CD4-positive, alpha-beta T cell treated with Interleukin-6 at 100 ng/mL for 8 hours (primary cell): ENCODE data around the gene PLA2G4F.
"Not testable (repeated sequence)": the region's sequence is repeated elsewhere in the genome, so short reads cannot be mapped to it uniquely, and the experiment has no call there.

ENCODE experiments used
- DNase-seq: peaks from one replicate; pipeline ENCODE4 v3.0.0-alpha.2; 2020; ENCODE audit warnings: mixed read lengths, low spot score

The PLA2G4F gene

DNA sequence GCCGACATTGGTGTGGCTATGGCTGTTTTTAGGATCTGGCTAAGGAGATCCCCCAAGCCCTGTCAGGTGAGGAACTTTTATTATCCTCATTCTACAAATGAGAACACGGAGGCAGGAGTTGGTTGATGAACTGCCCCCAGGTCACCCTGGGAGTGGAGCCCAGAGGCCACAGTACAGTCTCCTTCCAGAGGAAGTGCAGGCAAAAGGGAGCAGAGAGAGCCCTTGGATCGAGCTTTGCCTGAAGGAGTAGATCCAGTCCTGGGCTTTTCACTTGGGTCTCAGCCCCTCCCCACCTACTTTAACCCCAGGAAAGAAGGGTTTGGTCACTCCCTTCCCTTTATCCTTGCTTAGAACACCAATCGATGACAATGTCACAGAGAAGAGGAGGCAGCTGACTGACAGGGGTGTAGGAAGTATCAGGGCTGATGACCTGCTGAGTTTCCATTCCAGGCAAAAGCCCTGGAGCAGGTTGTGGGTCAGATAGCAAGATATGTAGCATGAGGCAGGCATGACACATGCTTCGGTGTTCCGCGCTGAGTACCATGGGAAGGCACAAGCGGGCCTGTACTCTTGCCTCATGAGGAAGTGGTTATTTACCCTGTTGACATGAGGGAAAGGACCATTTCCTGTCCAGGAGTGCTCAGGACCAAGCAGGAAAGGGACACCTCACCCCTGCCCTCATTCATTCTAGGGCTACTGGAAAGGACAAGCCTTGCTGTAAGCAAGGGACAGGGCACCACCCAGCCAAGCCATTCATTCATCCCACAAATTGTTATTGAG, 56.2 kb downstream of the PLA2G4F start:
- no peak for DNase-seq

DNA sequence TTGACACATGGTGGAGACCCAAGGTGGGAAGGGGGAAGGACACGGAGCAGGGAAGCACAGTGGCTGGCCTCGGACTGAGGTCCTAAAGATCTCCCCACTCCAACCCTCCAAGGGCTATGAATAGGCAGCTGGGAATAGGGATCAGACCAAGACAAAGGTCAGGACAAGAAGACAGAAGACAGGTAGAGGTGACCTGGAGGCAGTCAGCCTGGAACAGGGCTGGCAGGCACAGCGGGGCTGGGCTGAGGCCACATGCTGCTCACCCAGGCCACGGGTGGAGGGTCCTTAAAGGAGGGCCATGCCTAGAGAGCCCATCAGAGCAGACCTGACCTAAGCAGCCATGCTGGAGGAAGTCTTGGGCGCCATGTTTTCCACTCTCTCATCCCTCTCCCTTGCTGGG, 59.4 kb downstream of the PLA2G4F start:
- DNase-seq, result no peak

DNA sequence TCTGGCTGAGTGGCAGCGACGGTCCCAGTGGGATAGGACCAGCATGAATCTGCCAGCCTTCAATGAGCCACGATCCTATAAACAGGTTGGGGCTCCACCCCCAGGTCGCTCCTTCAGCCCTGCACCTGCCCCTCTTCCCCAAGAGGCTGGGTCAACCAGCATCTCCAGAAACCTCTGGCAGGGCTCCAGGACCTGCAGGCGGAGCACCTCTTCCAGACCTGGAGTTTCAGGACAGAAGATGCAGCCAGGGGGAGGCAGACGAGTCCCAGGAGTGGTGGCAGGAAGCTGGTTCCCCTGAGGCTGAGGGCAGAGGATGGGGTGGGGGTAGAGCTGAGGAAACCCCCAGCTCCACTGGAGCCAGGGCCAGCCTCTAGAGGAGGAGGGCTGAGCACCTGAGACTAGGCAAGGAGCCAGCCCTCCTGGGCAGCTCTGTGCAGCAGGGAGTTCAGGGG, 61.9 kb downstream of the PLA2G4F start, which contains the start of gene PLA2G4D:
Gene PLA2G4D (minus strand): TSS at position 51 of the 452 bp plus-strand sequence. CDS start 103 bp downstream, outside the sequence.
- DNase-seq, result no peak

GRCh38 chr15:42093966-42094365, 62.5 kb downstream of the PLA2G4F start:
- no peak for DNase-seq

DNA sequence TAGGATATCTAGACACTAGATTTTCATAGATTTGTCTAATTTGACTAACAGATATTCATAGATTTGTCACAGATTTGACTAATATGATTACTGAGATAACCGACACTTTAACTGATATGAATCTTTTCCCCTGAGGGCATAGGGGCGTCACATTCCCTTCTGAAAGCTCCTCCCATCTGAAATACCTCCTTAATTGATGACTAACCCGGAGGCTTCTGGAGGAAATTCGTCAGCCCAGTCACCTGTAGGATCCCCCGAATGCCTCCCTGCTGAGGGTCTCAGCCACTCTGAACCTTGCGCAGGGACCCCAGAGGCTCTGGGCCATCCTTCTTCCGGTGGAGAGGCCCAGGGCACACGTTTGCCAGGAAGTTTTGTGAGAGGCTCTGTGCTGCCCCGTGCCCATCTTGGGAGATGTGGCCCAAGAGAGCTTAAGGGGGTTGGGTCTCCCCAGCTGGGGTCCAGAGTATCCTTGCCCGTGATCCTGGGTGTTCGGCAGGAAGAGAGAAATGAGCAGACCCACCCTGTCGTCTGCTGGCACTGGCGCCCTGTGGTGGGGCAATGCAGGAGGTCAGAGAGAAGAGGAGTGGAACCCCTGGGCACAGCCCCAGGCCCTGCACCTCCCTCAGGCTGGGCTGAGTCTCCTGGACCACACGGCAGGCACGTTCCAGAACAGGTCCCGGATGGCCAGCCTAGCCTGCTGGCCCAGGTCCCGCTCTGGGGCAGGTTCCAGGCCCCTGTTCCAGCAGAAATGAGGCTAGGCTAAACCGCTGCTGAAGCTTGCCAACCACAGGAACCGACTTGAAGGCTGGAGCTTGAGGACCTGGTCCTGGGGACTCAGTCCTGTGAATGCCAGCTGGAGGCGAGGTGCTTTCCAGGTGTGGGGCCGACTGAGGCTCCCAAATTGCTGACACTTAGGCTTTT, 63.8 kb downstream of the PLA2G4F start:
- no peak for DNase-seq

DNA sequence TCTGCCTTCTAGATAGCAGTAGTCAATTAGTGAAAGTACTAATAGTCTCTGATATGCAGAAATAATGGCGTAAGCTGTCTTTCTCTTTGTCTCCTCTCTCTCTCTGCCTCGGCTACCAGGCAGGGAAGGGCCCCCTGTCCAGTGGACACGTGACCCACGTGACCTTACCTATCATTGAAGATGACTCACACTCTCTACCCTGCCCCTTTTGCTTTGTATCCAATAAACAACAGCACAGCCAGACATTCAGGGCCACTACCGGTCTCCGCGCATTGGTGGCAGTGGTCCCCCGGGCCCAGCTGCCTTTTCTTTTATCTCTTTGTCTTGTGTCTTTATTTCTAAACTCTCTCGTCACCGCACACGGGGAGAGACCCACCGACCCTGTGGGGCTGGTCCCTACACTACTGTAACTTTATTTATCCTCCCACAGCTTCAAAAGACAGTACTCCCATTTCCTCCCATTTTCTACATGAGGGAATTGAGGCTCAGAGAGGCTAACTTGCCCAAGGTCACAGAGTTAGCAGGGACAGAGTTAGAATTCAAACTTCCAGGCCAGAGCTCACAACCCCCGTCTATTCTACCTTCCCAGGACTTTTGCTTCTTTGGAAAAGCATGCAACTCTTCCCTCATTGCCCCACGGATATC, 64.6 kb downstream of the PLA2G4F start:
- DNase-seq, result not testable (repeated sequence)

GRCh38 chr15:42090781-42091180, 65.7 kb downstream of the PLA2G4F start:
- no peak for DNase-seq

DNA sequence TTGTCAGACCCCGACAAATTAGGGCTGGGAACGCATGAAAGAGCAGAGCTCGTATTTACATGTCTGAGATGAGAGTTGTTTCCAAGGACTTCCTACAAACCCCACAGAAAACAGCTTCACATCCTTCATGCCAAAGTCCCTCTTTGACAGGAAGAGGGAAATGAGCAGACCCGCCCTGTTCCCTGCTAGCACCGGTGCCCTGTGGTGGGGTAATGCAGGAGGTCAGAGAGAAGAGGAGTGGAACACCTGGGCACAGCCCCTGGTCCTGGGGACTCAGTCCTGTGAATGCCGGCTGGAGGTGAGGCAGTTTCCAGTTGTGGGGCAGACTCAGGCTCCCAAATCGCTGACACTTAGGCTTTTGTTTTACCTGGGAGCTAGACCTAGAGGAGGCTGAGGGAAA, 66.1 kb downstream of the PLA2G4F start:
- DNase-seq, result no peak

DNA sequence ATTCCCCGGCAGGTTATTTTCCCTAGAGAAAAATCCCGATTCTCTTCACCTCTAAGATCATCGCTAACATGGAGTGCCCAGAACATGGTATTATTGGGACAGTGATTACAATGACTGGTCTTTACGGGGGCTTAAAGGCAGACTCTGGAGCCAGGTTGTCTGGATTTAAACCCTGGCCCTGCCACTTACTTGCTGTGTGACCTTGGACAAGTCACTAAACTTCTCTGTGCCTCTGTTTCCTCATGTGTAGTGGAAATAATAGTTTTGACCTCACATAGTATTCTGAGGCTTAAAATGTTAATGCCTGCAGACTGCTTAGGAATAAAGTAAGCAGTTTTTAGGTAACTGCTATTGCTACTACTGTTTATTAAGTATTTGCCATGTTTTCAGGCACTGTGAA, 66.5 kb downstream of the PLA2G4F start:
- no peak for DNase-seq
